ENCODE data around the gene GAS2L2. TPM values are rescaled to one million over a fixed set of nuclear protein-coding genes. Genes with fewer than 3 reads are reported as not detected.

GAS2L2 gene
- total RNA-seq, 4 donors from 2014 or later: 0.22 to 0.51 TPM; not detected in 2

DNA sequence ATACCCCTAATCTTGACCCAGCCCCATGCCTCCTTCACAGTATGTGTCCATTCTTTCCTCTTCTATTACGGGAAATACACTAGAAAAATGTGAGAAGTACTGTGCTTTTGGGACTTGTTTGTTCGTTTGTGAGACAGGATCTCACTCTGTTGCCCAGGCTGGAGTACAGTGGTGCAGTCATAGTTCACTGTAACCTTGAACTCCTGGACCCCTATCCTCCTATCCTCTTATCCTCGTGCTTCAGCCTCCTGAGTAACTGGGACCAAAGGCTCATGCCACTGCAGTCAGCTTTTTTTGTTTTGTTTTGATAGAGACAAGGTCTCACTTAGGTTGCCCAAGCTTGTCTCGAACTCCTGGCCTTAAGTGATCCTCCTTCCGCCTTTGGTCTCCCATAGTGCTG lies 51.5 kb downstream of the GAS2L2 start:
- TF ChIP-seq, protein P1, sequence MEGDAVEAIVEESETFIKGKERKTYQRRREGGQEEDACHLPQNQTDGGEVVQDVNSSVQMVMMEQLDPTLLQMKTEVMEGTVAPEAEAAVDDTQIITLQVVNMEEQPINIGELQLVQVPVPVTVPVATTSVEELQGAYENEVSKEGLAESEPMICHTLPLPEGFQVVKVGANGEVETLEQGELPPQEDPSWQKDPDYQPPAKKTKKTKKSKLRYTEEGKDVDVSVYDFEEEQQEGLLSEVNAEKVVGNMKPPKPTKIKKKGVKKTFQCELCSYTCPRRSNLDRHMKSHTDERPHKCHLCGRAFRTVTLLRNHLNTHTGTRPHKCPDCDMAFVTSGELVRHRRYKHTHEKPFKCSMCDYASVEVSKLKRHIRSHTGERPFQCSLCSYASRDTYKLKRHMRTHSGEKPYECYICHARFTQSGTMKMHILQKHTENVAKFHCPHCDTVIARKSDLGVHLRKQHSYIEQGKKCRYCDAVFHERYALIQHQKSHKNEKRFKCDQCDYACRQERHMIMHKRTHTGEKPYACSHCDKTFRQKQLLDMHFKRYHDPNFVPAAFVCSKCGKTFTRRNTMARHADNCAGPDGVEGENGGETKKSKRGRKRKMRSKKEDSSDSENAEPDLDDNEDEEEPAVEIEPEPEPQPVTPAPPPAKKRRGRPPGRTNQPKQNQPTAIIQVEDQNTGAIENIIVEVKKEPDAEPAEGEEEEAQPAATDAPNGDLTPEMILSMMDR (IDR thresholded peaks at IDR 0.05; ENCODE audit: low read depth): no peak

DNA sequence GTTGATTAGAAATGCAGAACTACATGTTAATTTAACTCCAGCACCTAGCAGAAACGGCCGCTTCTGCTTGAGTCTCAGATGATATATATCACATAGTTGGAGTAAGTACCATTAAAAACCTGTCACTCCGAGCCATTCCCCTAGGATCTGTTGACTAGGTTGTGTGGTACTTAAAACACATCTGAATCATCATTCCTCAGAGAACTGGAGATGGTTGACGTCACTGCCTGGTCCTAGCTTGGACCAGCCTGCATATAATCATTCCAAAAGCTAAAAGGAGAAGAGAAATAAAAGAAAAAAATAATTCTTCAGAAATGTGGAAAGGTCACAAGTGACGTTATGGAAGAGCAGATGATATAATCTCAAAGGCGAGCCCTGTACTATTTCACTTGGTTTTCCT lies 52.9 kb downstream of the GAS2L2 start:
- TF ChIP-seq, protein P1 (IDR thresholded peaks at IDR 0.05; ENCODE audit: low read depth): no peak

DNA sequence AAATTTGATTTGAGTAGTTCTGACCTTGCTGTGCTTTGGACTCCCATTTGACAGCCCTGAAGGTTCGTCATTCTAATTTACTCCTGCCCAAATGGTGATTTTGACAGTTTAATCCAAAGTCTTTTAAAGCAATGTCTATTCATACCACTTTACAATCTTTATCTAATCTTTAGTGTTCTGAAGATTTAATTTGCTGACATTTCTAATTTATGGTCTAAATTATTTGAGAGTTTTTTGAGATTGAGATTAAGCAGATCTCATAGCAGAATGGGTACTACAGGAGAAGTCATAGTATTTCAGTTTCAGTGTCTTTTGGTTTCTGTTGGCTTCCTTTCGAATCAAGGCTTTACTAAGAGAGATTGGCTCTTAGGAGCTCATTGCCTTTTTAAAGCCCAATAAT lies 54.2 kb downstream of the GAS2L2 start:
- TF ChIP-seq, protein P1 (IDR thresholded peaks at IDR 0.05; ENCODE audit: low read depth): no peak

DNA sequence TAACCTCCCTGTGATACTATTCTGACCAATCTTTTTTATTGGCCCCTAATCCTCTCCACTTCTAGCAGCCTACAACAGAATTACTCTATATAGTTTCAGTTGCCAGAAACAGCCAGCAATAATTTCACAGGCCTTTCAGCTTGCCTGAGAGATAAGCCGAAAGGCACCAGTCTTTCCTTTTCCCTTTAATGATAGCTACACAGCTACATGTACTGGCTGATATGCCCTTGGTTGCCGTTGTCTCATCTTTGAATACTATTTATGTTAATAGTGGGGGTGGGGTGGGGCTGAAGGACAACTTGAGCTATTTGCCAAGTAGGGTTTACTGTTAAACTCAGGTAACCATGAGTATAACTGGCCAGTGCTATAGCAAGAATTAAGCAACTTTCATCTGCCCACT lies 57.4 kb downstream of the GAS2L2 start:
- TF ChIP-seq, protein P1 (IDR thresholded peaks at IDR 0.05; ENCODE audit: low read depth): no peak

DNA sequence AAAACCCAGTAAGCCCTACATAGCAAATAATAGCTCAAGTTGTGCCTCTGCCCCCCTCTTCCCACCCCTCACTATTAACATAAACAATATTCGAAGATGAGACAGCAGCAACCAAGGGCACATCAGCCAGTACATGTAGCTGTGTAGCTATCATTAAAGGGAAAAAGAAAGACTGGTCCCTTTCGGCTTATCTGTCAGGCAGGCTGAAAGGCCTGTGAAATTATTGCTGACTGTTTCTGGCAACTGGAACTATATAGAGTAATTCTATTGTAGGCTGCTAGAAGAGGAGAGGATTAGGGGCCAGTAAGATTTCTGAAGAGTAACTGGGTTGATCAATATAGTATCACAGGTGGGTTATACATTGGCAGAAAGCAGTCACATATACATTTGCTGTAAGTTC lies 58.1 kb downstream of the GAS2L2 start:
- TF ChIP-seq, protein P1 (IDR thresholded peaks at IDR 0.05; ENCODE audit: low read depth): no peak

Other genes with a start within 250 kb of the GAS2L2 start
- 10 to 100 TPM in 1 of 4 donors, 1 to 10 TPM in 3; 2.9 to 20.5 (median 4.1) TPM for gene SLFN12L, start 215.6 kb downstream of the GAS2L2 start, total RNA-seq
- not detected for gene SLFN14, start 192.4 kb downstream of the GAS2L2 start, total RNA-seq
- gene PEX12, start 174.7 kb downstream of the GAS2L2 start, total RNA-seq: 1 to 10 TPM; 4.0 to 6.5 (median 5.9) TPM
- 10 to 100 TPM; 62.0 to 77.2 (median 70.1) TPM for gene AP2B1, start 165.9 kb downstream of the GAS2L2 start, total RNA-seq
- 10 to 100 TPM; 28.2 to 54.8 (median 40.3) TPM for gene RASL10B, start 21.6 kb downstream of the GAS2L2 start, total RNA-seq
- gene C17orf50, start 7.6 kb upstream of the GAS2L2 start, total RNA-seq: not detected
- 10 to 100 TPM; 21.6 to 46.1 (median 42.7) TPM for gene MMP28, start 42.4 kb upstream of the GAS2L2 start, total RNA-seq
- 100 to 1,000 TPM in 1 of 4 donors, 10 to 100 TPM in 3; 69.1 to 106 (median 78.7) TPM for gene TAF15, start 56.2 kb upstream of the GAS2L2 start, total RNA-seq
- not detected for gene HEATR9, start 115.7 kb upstream of the GAS2L2 start, total RNA-seq
- gene CCL5, start 127.1 kb upstream of the GAS2L2 start, total RNA-seq: 10 to 100 TPM in 1 of 4 donors, 1 to 10 TPM in 1, under 1 TPM in 1, not detected in 1; 0.82 to 11.2 (median 6.8) TPM
- not detected for gene RDM1, start 177.5 kb upstream of the GAS2L2 start, total RNA-seq
- not detected for gene LYZL6, start 190.5 kb upstream of the GAS2L2 start, total RNA-seq
- gene CCL16, start 228.3 kb upstream of the GAS2L2 start, total RNA-seq: 1 to 10 TPM in 1 of 4 donors, under 1 TPM in 1, not detected in 2; 0.34 to 2.6 TPM
- gene CCL14, start 233.5 kb upstream of the GAS2L2 start, total RNA-seq: 10 to 100 TPM; 33.5 to 48.7 (median 46.5) TPM
- gene CCL15, start 248.3 kb upstream of the GAS2L2 start, total RNA-seq: not detected

Data from subcutaneous adipose tissue (tissue), 4 donors.